ENCODE measurements around the gene FAM185A. TPM values are rescaled to one million over a fixed set of nuclear protein-coding genes. Genes with fewer than 3 reads are reported as not detected.

FAM185A gene
- polyA plus RNA-seq, 3 donors: 2.5 to 6.8 (median 4.8) TPM

DNA sequence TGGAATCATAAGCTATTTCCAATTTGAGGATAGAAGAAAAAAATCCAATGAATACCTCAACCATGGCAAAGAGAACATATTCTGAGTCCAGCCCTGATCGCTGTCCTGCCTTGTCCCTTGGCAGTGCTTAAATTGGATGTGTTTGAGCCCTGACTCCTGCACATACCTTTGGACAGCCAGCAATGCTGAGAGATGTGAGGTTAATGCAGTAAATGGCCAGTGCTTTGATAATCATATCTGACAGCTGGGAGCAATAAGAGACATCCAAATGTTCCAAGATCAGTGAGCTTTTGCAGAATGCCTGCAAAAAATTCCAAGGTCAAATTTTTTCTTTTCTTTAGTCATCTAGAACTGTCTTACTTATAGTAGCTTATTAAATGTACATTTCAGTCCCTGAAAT, 83.9 kb downstream of the FAM185A start:
- H3K27me3 Mint-ChIP-seq (ENCODE audit: low read depth in 3 of 3): no peaks in the 10 kb centered on the region
- Histone ChIP-seq H3K27ac (ENCODE audit: low read depth in 1 of 2, low read length in 2 of 2) (no peak overlapping the region), H3K4me3 (replicated peaks in 1 of 3; ENCODE audit: low read depth in 2 of 3, low read length in 3 of 3) (no peak overlapping the region), H3K4me2 (replicated peaks; ENCODE audit: extremely low read depth, low read length, poor library complexity, severe bottlenecking) (no peak overlapping the region), H3K4me1 (ENCODE audit: control insufficient read depth in 1 of 2, insufficient read depth in 2 of 2, low read length in 2 of 2) (no peaks in the 10 kb centered on the region), H3K36me3 (replicated peaks in 1 of 2; ENCODE audit: control insufficient read depth in 1 of 2, insufficient read depth in 2 of 2, low read length in 2 of 2) (peaks cover 0 to 5% of the 10 kb centered on the region in 2 donors), H3K9ac (ENCODE audit: insufficient read depth, low read length, poor library complexity, severe bottlenecking) (no peak overlapping the region), H2AFZ (ENCODE audit: insufficient read depth, low read depth, low read length, poor library complexity, severe bottlenecking) (no peak overlapping the region), H3K79me2 (ENCODE audit: insufficient read depth, low read length) (no peaks in the 10 kb centered on the region), H3K27me3 (ENCODE audit: control insufficient read depth in 2 of 2, insufficient read depth in 2 of 2, low read length in 2 of 2) (no peaks in the 10 kb centered on the region), H4K20me1 (ENCODE audit: insufficient read depth, low read length) (no peaks in the 10 kb centered on the region), H3K9me3 (replicated peaks in 1 of 2; ENCODE audit: control insufficient read depth in 1 of 2, insufficient read depth in 1 of 2, low read length in 2 of 2) (no peaks in the 10 kb centered on the region)
- no peak for DNase-seq
- H3K4me1 Mint-ChIP-seq: no peaks in the 10 kb centered on the region
- H3K4me3 Mint-ChIP-seq: no peak overlapping the region
- no peak overlapping the region for H3K27ac Mint-ChIP-seq
- H3K36me3 Mint-ChIP-seq: peaks cover 14 to 21% of the 10 kb centered on the region in 2 donors
- intact Hi-C loops (cut with micrococcal nuclease): no loop called here
- WGBS (ENCODE audit: insufficient coverage): no CpG with 5 or more reads among the region's 1 CpG
- peaks cover 0 to 3% (median 0%) of the 10 kb centered on the region in 7 donors for H3K9me3 Mint-ChIP-seq
- TF ChIP-seq, protein P1, sequence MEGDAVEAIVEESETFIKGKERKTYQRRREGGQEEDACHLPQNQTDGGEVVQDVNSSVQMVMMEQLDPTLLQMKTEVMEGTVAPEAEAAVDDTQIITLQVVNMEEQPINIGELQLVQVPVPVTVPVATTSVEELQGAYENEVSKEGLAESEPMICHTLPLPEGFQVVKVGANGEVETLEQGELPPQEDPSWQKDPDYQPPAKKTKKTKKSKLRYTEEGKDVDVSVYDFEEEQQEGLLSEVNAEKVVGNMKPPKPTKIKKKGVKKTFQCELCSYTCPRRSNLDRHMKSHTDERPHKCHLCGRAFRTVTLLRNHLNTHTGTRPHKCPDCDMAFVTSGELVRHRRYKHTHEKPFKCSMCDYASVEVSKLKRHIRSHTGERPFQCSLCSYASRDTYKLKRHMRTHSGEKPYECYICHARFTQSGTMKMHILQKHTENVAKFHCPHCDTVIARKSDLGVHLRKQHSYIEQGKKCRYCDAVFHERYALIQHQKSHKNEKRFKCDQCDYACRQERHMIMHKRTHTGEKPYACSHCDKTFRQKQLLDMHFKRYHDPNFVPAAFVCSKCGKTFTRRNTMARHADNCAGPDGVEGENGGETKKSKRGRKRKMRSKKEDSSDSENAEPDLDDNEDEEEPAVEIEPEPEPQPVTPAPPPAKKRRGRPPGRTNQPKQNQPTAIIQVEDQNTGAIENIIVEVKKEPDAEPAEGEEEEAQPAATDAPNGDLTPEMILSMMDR (IDR thresholded peaks at IDR 0.05): no peak

DNA sequence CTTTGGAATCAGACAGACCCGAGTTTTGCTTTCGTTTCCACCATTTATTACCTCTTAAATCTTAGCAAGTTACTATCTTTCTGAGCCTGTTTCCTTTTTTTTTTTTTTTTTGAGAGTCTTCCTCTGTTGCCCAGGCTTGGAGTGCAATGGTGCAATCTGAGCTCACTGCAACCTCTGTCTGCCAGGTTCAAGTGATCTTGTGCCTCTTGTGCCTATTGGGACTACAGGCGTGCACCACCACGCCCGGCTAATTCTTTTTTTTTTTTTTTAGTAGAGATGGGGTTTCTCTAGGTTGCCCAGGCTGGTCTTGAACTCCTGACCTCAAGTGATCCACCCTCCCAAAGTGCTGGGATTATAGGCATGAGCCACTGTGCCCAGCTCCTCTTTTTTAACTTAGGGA, 84.5 kb downstream of the FAM185A start:
- H3K9me3 Mint-ChIP-seq: peaks cover 0 to 3% (median 0%) of the 10 kb centered on the region in 7 donors
- Histone ChIP-seq H3K4me3 (replicated peaks in 1 of 3; ENCODE audit: low read depth in 2 of 3, low read length in 3 of 3) (no peak overlapping the region), H3K36me3 (replicated peaks in 1 of 2; ENCODE audit: control insufficient read depth in 1 of 2, insufficient read depth in 2 of 2, low read length in 2 of 2) (peaks cover 0 to 5% of the 10 kb centered on the region in 2 donors), H3K9ac (ENCODE audit: insufficient read depth, low read length, poor library complexity, severe bottlenecking) (no peak overlapping the region), H3K27ac (ENCODE audit: low read depth in 1 of 2, low read length in 2 of 2) (no peak overlapping the region), H3K4me1 (ENCODE audit: control insufficient read depth in 1 of 2, insufficient read depth in 2 of 2, low read length in 2 of 2) (no peaks in the 10 kb centered on the region), H2AFZ (ENCODE audit: insufficient read depth, low read depth, low read length, poor library complexity, severe bottlenecking) (no peak overlapping the region), H4K20me1 (ENCODE audit: insufficient read depth, low read length) (no peaks in the 10 kb centered on the region), H3K9me3 (replicated peaks in 1 of 2; ENCODE audit: control insufficient read depth in 1 of 2, insufficient read depth in 1 of 2, low read length in 2 of 2) (no peaks in the 10 kb centered on the region), H3K4me2 (replicated peaks; ENCODE audit: extremely low read depth, low read length, poor library complexity, severe bottlenecking) (no peak overlapping the region), H3K79me2 (ENCODE audit: insufficient read depth, low read length) (no peaks in the 10 kb centered on the region), H3K27me3 (ENCODE audit: control insufficient read depth in 2 of 2, insufficient read depth in 2 of 2, low read length in 2 of 2) (no peaks in the 10 kb centered on the region)
- no peak for DNase-seq
- H3K4me3 Mint-ChIP-seq: no peak overlapping the region
- 82% methylated on average over 2 of the region's 5 CpGs for WGBS (ENCODE audit: insufficient coverage)
- H3K4me1 Mint-ChIP-seq: no peaks in the 10 kb centered on the region
- H3K27me3 Mint-ChIP-seq (ENCODE audit: low read depth in 3 of 3): no peaks in the 10 kb centered on the region
- H3K27ac Mint-ChIP-seq: no peak overlapping the region
- intact Hi-C loops (cut with micrococcal nuclease): no loop called here
- peaks cover 14 to 19% of the 10 kb centered on the region in 2 donors for H3K36me3 Mint-ChIP-seq
- TF ChIP-seq, protein P1 (IDR thresholded peaks at IDR 0.05): no peak

Data from CD14-positive monocyte (primary cell).